GM12878 (cell line): ENCODE measurements around the gene RAD51B. TPM values are rescaled to one million over a fixed set of nuclear protein-coding genes. Genes with fewer than 3 reads are reported as not detected.

Experiments used
- ATAC-seq: fragments of 200-7000 bp; cut with Tn5 transposase; 3 replicates; pipeline ENCODE4 v1.9.1; 2020; ENCODE audit warnings: mild to moderate bottlenecking, moderate library complexity
- BruUV-seq: library from RNA; stranded (reverse); fragments of 400-500 nt; replicated peaks from 2 replicates; lab custom pipeline; 2021; lab: Mats Ljungman, UMichigan
- CTCF ChIA-PET: fragments of 300-600 bp; sonication (Branson Sonifier 250); formaldehyde crosslinking; extraction: SDS; loops from one replicate; lab custom pipeline; 2021; ENCODE audit warnings: inconsistent platforms; lab: Yijun Ruan, JAX
- POLR2A ChIA-PET: fragments of 350-600 bp; formaldehyde crosslinking; extraction: SDS; loops from one replicate; lab custom pipeline; 2021; ENCODE audit warnings: inconsistent platforms; lab: Charles Lee
- RAD21 ChIA-PET: fragments of 300-600 bp; sonication (Branson Sonifier 250); formaldehyde crosslinking; loops from one replicate; lab custom pipeline; 2023; ENCODE audit warnings: antibody characterized with exemption; ENCODE audit not compliant: unreplicated experiment; lab: Charles Lee
- SMC1A ChIA-PET: fragments of 300-600 bp; sonication (Branson Sonifier 250); formaldehyde crosslinking; loops from one replicate; lab custom pipeline; 2023; ENCODE audit not compliant: unreplicated experiment, uncharacterized antibody; lab: Charles Lee
- DNase-seq: peaks from one replicate; pipeline ENCODE4 v3.0.0-alpha.2; 2011; ENCODE audit warnings: low read depth, low spot score
- FAIRE-seq: peaks from 3 replicates; lab custom pipeline; 2011; peaks lifted over from hg19 to GRCh38; lab: Jason Lieb, UNC
- H2AFZ ChIP-seq: 2 replicates; pipeline ENCODE4 v1.6.0; 2011; ENCODE audit warnings: low read depth, low read length, control low read depth; ENCODE audit not compliant: control insufficient read depth
- H3K27ac ChIP-seq: 2 replicates; pipeline ENCODE4 v1.5.1; 2011; ENCODE audit warnings: control low read depth; ENCODE audit not compliant: control insufficient read depth, insufficient read depth
- H3K27me3 ChIP-seq, 2 experiments: replicated peaks in 1 of 2; 2 replicates each; pipeline versions ENCODE4 v1.6.0 to v1.6.1; 2011; ENCODE audit warnings: low read length in 1 of 2; ENCODE audit not compliant: control insufficient read depth in 2 of 2, insufficient read depth in 2 of 2
- H3K36me3 ChIP-seq, 2 experiments: 2 replicates each; pipeline ENCODE4 v1.5.1; 2011; ENCODE audit warnings: low read length in 1 of 2; ENCODE audit not compliant: control insufficient read depth in 2 of 2, insufficient read depth in 2 of 2
- H3K4me1 ChIP-seq: 2 replicates; pipeline ENCODE4 v1.6.1; 2011; ENCODE audit warnings: mild to moderate bottlenecking, low read length, moderate library complexity, mixed read lengths; ENCODE audit not compliant: control insufficient read depth, insufficient read depth
- H3K4me2 ChIP-seq: 2 replicates; pipeline ENCODE4 v1.6.0; 2011; ENCODE audit warnings: control low read depth; ENCODE audit not compliant: control insufficient read depth, insufficient read depth
- H3K4me3 ChIP-seq: fragments of 200-600 bp; sonication (generic); 2 replicates; pipeline ENCODE4 v1.5.1; 2016
- H3K79me2 ChIP-seq: 2 replicates; pipeline ENCODE4 v1.6.0; 2011; ENCODE audit warnings: low read length; ENCODE audit not compliant: control insufficient read depth, insufficient read depth
- H3K9ac ChIP-seq: 2 replicates; pipeline ENCODE4 v1.8.0; 2011; ENCODE audit warnings: low read length, control low read depth, mixed read lengths; ENCODE audit not compliant: control insufficient read depth, insufficient read depth
- H3K9me3 ChIP-seq: replicated peaks from 3 replicates; pipeline ENCODE4 v1.5.1; 2011; ENCODE audit warnings: mild to moderate bottlenecking, low read length; ENCODE audit not compliant: control insufficient read depth, insufficient read depth
- H4K20me1 ChIP-seq: 2 replicates; pipeline ENCODE4 v1.6.0; 2011; ENCODE audit not compliant: control insufficient read depth, insufficient read depth
- ASH2L ChIP-seq: fragments of 300-600, 200-600 bp; sonication (generic); IDR thresholded peaks from 2 replicates; pipeline ENCODE4 v1.6.1; 2017; ENCODE audit warnings: low read depth, mild to moderate bottlenecking, borderline replicate concordance
- BHLHE40 ChIP-seq, 2 experiments: fragments of 450-650 bp in 1 of 2; IDR thresholded peaks; 2 replicates each; pipeline ENCODE4 v1.6.1; 2011 to 2017; ENCODE audit warnings: low read depth in 2 of 2, borderline replicate concordance in 1 of 2, improper control_type of control experiment in 1 of 2, low read length in 1 of 2, mild to moderate bottlenecking in 1 of 2
- BRCA1 ChIP-seq: IDR thresholded peaks from 2 replicates; pipeline ENCODE4 v1.6.1; 2011; ENCODE audit warnings: low read depth, low read length, improper control_type of control experiment
- CBX5 ChIP-seq: sonication (generic); IDR thresholded peaks from 2 replicates; pipeline ENCODE4 v1.6.1; 2016; ENCODE audit warnings: low read depth, moderate library complexity, mild to moderate bottlenecking, inconsistent platforms
- FOXK2 ChIP-seq: fragments of 450-650 bp; IDR thresholded peaks from 2 replicates; pipeline ENCODE4 v1.6.1; 2017; ENCODE audit warnings: mild to moderate bottlenecking, moderate library complexity
- IKZF1 ChIP-seq: fragments of 450-650 bp; conservative IDR thresholded peaks from 2 replicates; pipeline ENCODE4 v1.6.1; 2017; ENCODE audit warnings: antibody characterized with exemption, mild to moderate bottlenecking
- IKZF2 ChIP-seq, 2 experiments: fragments of 450-650 bp; IDR thresholded peaks; 2 replicates each; pipeline ENCODE4 v1.6.1; 2017; ENCODE audit warnings: mild to moderate bottlenecking in 2 of 2, moderate library complexity in 2 of 2
- JUNB ChIP-seq: IDR thresholded peaks from 2 replicates; pipeline ENCODE4 v1.6.1; 2016; ENCODE audit warnings: antibody characterized with exemption, mild to moderate bottlenecking
- KDM1A ChIP-seq: fragments of 200-600 bp; sonication (generic); IDR thresholded peaks from 2 replicates; pipeline ENCODE4 v1.6.1; 2016; ENCODE audit warnings: borderline replicate concordance
- NBN ChIP-seq: fragments of 450-650 bp; IDR thresholded peaks from 2 replicates; pipeline ENCODE4 v1.6.1; 2016
- RB1 ChIP-seq: fragments of 450-650 bp; formaldehyde crosslinking; IDR thresholded peaks from 2 replicates; pipeline ENCODE4 v1.6.1; 2017; ENCODE audit warnings: mild to moderate bottlenecking, borderline replicate concordance
- SIX5 ChIP-seq: IDR thresholded peaks from 2 replicates; pipeline ENCODE4 v1.6.1; 2011; ENCODE audit warnings: mild to moderate bottlenecking, low read depth, low read length, moderate library complexity; ENCODE audit not compliant: severe bottlenecking
- SREBF2 ChIP-seq: IDR thresholded peaks from 2 replicates; pipeline ENCODE4 v1.6.1; 2012; ENCODE audit warnings: mild to moderate bottlenecking, low read length
- SRF ChIP-seq, 2 experiments: IDR thresholded peaks; 2 replicates each; pipeline ENCODE4 v1.6.1; 2011; ENCODE audit warnings: low read depth in 2 of 2, low read length in 2 of 2, mild to moderate bottlenecking in 1 of 2, moderate library complexity in 1 of 2
- SUZ12 ChIP-seq: fragments of 200-600 bp; sonication (generic); IDR thresholded peaks from one replicate; pipeline ENCODE4 v1.6.1; 2018; ENCODE audit warnings: antibody characterized with exemption, mild to moderate bottlenecking; ENCODE audit not compliant: unreplicated experiment
- WRNIP1 ChIP-seq: IDR thresholded peaks from 2 replicates; pipeline ENCODE4 v1.6.1; 2011; ENCODE audit warnings: low read depth, low read length, improper control_type of control experiment, borderline replicate concordance
- ZNF687 ChIP-seq: fragments of 450-650 bp; IDR thresholded peaks from 2 replicates; pipeline ENCODE4 v1.6.1; 2017; ENCODE audit warnings: mild to moderate bottlenecking, moderate library complexity
- WGBS: methylation state at CpG from one replicate; pipeline ENCODE4 v1.1.6; 2016; ENCODE audit warnings: low lambda C conversion rate; ENCODE audit not compliant: insufficient replicate concordance, insufficient coverage; ENCODE audit errors: missing lambda C conversion rate; 5-methylcytosine and 5-hydroxymethylcytosine counted together
- in situ Hi-C: fragments of 300-500 bp; cut with MboI; formaldehyde crosslinking; loops from 9 replicates; pipeline ENCODE4 v1.14.3; 2018; ENCODE audit warnings: mixed read lengths
- intact Hi-C: fragments of 100-400 bp; cut with micrococcal nuclease; formaldehyde crosslinking; loops from one replicate; pipeline ENCODE4 v1.14.2; 2022; ENCODE audit not compliant: unreplicated experiment
- polyA plus RNA-seq, 11 experiments: library from polyadenylated mRNA; depleted of rRNA in 4 of 11; unstranded in 6 of 11; stranded (reverse) in 5 of 11; fragments of >200 nt; fragmentation: Nextera tagmentation in 4 of 11; fragmentation: Illumina TruSeq in 1 of 11; extraction: Ambion mirVana in 4 of 11; extraction: Trizol in 1 of 11; gene quantifications; 1 replicate in 1 of 11; 2 replicates in 10 of 11; pipeline versions ENCODE4 v1.2.1 to v1.2.3, GENCODE V29; 2011 to 2016; ENCODE audit warnings: inconsistent platforms in 2 of 11, missing spikeins in 2 of 11, low read depth in 1 of 11
- total RNA-seq, 4 experiments: library from RNA; depleted of rRNA in 3 of 4; stranded (reverse); fragments of >200 nt in 3 of 4; fragmentation: Illumina TruSeq in 1 of 4; extraction: Trizol in 1 of 4; gene quantifications; 2 replicates each; pipeline versions ENCODE4 v1.2.1 to v1.2.3, GENCODE V29; 2013 to 2021

Gene RAD51B
- total and polyA plus RNA-seq, 10 of the 15 experiments (the other 5 are each of a cell fraction or from before 2014, with no cell fraction given): 9.8 to 26.8 (median 21.3) TPM

- SMC1A ChIA-PET: interaction anchor here (0.6 to 1.5 kb wide), 6 partner anchors 9 to 372 kb away, joined by 3 to 6 read pairs (median 3); no protein-coding TSS in a partner anchor
- Histone ChIP-seq H3K4me1 (no peaks in the 10 kb centered on the region), H3K27ac (no peak overlapping the region), H3K27me3 (no peaks in the 10 kb centered on the region), H3K79me2 (no peaks in the 10 kb centered on the region), H3K9ac (no peak overlapping the region), H3K36me3 (no peaks in the 10 kb centered on the region), H2AFZ (no peak overlapping the region), H4K20me1 (no peaks in the 10 kb centered on the region), H3K4me2 (no peak overlapping the region), H3K9me3 (no peaks in the 10 kb centered on the region), H3K4me3 (no peak overlapping the region)
- no peak for DNase-seq
- ATAC-seq: no peak
- TF ChIP-seq BHLHE40 (IDR thresholded peaks at IDR 0.05; ENCODE audit: borderline replicate concordance in 1 of 2, low read depth in 2 of 2, low read length in 1 of 2) (no peak), FOXK2 (no peak), CBX5 (no peak), ZNF687 (no peak), WRNIP1 (no peak), SREBF2 (no peak), SUZ12 (no peak), IKZF1 (no peak), RB1 (no peak), JUNB (no peak), NBN (no peak), SIX5 (no peak), SRF (IDR thresholded peaks at IDR 0.05; ENCODE audit: low read depth in 2 of 2, low read length in 2 of 2) (no peak), BRCA1 (no peak), KDM1A (no peak), ASH2L (no peak), IKZF2 (IDR thresholded peaks at IDR 0.05) (no peak)
- BruUV-seq: no TSS peak
- in situ Hi-C loops: no loop called here
- FAIRE-seq: no peak
- intact Hi-C loops: no loop called here
- RAD21 ChIA-PET: interaction anchor here (1.2 kb wide), 1 partner anchor 38 kb away, joined by 3 read pairs; no protein-coding TSS in a partner anchor
- POLR2A ChIA-PET: interaction anchor here (0.5 to 0.8 kb wide), 3 partner anchors 49 to 312 kb away, joined by 3 to 4 read pairs (median 4); no protein-coding TSS in a partner anchor
- CTCF ChIA-PET: interaction anchor here (0.9 to 1.1 kb wide), 3 partner anchors 8 to 38 kb away, joined by 3 to 4 read pairs (median 3); no protein-coding TSS in a partner anchor
- 97% methylated on average over 3 of the region's 3 CpGs for WGBS
Measured at GRCh38 chr14:67875175-67876006, 55.8 kb downstream of the RAD51B start.
